GM19239 (cell line): ENCODE data around the gene COL6A3.

ENCODE experiments used
- DNase-seq: peaks from one replicate; pipeline ENCODE4 v3.0.0; 2011; ENCODE audit warnings: low spot score; ENCODE audit not compliant: insufficient read length
- FAIRE-seq: peaks from 2 replicates; lab custom pipeline; 2011; peaks lifted over from hg19 to GRCh38; lab: Jason Lieb, UNC

COL6A3 gene

DNA sequence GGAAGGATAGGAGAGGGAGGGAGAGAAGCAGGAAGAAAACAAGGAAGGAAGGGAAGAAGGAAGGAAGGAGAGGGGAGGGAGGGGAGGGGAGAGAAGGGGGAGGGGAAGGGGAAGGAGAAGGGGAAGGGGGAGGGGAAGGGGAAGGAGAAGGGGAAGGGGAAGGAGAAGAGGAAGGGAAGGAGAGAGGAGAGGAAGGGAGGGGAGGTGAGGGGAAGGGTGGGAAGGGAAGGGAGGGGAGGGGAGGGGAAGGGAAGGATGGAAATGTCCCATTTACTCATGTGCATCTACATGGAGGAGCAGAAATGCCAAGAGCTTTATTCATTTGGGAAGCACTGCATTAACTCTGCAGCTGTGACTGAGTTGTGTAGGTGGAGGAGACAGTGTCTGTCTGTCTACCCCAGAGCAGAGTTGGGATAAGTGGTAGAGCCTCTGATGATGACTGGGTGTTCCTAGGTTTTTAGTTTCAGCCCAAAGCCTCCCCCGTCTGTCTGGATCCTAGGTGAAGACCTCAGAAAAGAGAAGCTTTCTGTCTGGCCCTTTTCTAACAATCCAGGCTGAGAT lies 131.3 kb downstream of the COL6A3 start:
- no peak for FAIRE-seq
- no peak for DNase-seq

DNA sequence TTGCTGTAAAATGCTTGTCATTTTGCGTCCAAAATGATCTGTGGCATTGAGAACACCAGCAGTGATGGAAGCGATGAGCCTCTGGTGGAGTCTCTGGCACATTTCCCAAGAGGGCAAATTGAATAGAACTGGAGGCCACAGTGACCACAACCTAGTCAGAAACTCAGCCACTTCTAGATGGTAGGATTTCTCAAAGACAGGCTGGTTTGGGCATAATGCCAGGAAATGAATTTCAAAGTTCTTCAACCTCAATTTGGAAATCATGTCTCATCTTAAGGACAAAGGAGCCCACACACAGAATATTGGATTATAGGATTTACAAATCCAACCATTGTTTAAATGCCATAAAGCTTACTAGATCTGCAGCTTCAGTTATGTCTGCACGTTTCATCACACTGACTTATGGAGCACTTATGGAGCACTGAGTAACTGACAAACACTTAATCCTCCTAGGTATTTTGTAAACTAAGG lies 132.1 kb downstream of the COL6A3 start:
- no peak for DNase-seq
- FAIRE-seq: no peak

DNA sequence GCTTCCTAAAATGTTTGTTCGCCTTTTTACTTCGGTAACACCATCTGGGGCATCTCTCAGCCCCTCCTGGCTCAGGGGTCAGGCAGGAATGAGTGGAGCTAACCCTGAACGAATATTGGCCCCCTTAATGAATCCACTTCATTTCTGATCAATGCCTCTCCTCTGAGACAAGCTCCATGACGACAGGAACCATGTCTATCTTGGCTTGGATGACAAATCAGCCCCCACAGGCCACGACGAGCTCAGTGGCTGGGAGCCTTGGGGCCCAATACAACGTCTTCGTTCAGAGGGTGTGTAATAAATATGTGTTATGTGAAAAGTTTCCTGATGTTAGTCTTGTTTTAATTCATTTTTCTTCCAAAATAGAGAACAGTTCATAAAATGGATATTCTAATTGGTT lies 133.0 kb downstream of the COL6A3 start:
- FAIRE-seq (no peak), DNase-seq (no peak)

DNA sequence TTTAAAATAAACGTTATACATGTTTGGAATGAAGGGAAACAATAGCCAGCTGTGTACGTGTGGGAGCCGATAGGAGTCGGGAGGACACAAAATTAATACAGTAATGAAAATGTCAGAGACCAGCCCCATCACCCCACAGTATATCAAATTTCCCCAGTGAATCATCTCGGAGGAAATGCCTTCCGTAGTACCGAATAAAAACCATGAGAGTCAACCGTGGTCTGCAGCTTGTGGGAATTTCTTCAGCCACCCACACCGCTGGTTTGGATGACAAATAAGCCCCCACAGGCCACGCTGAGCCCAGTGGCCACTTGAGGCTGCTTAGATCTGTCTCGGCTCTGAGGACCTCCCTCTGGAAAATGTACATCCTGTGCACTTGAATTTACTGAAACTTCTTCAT lies 133.7 kb downstream of the COL6A3 start:
- DNase-seq (no peak), FAIRE-seq (no peak)

DNA sequence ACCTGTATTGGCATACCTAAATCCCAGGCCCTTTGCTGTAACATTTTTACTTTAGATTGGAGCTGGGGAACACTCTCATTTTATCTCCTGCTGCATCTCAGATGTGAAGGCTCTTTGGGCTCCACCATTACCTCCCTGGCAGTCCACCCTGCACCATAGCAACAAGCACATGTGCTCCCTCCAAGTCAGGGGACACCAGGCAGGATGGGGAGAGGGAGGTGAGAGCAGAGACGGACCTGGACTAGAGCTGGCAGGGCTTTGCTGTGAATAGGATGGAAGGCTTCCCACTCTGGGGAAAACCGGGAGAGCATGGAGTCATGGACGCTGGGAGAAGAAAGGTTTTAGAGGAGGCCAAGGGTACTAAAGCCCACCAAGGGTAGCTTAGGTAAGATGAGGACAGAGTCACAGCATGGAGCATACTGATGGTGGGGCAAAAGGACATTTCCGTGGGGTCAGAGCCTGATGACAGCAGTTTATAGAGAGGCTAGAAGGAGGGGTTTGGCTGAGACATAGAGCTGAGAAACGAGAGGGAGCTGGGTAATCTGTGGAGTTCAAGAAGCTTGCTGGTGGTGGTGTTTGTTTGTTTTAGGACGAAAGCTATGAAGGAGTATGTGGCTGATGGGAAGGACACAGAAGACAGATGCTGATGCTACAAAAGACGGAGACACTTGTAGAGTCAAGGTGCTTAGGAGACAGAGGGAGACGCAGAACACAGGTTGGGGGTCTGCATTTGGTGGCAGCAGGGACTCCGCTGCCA lies 134.8 kb downstream of the COL6A3 start:
- DNase-seq: no peak
- FAIRE-seq: no peak

DNA sequence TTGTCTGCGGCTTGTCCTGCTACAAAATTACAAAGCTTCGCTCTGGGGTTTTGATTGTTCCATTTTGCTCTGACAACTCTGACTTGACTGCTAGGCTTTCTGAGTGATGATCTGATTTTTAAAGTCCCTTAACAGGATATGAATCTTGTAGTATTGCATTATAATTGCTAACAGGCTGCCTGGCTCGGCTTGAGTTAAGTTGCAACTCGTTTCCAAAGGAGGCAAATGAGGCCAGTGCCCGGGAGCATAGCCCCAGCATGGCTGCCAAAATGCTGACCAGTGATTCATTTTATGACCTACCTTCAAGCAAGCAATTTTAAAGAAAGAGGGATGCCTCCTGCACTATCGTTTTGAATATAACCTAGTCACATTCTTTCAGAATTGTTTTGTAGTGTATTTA lies 135.4 kb downstream of the COL6A3 start:
- no peak for DNase-seq
- FAIRE-seq: no peak

DNA sequence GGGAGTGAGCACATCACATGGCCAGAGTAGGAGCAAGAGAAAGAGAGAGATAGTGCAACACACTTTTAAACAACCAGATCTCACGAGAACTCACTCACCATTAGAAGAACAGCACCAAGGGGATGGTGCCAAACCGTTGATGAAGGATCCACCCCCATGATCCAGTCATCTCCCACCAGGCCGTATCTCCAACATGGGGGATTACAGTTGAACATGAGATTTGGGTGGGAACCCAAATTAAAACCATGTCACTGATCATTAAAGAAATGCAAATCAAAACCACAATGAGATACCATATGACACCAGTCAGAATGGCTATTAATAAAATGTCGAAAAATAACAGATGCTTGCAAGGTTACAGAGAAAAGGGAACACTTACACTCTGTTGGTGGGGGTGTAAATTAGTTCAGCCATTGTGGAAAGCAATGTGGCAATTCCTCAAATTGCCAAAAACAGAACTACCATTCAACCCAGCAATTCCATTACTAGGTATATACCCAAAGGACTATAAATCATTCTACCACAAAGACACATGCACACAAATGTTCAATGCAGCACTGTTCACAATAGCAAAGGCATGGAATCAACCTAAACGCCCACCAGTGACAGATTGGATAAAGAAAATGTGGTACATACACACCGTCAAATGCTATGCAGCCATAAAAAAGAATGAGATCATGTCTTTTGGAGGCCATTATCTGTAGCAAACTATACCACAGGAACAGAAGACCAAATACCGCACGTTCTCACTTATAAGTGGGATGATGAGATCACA lies 137.1 kb downstream of the COL6A3 start:
- FAIRE-seq (no peak), DNase-seq (no peak)
